ENCODE measurements around the gene SPSB1. TPM values are rescaled to one million over a fixed set of nuclear protein-coding genes. Genes with fewer than 3 reads are reported as not detected.

SPSB1 gene
- total and polyA plus RNA-seq, 2 experiments from 2014 or later, result 13.5 to 22.7 TPM

GRCh38 chr1:9376886-9377333 is 84.2 kb downstream of the SPSB1 start:
- H4K20me1 ChIP-seq (ENCODE audit: insufficient read depth), result no peaks in the 10 kb centered on the region
- 82 to 88% methylated on average over 14 to 17 of the region's 17 CpGs for WGBS, 2 experiments (ENCODE audit: low coverage in 1 of 2, low lambda C conversion rate in 2 of 2, missing lambda C conversion rate in 2 of 2)
- H2AFZ ChIP-seq, result no peak overlapping the region
- in situ Hi-C loops (cut with MboI), result no loop called here
- H3K4me1 ChIP-seq (ENCODE audit: insufficient read depth), result no peaks in the 10 kb centered on the region
- H3K4me2 ChIP-seq (ENCODE audit: unreplicated experiment), result no peak overlapping the region
- H3K4me3 ChIP-seq, result no peak overlapping the region
- no peak overlapping the region for H3K27ac ChIP-seq
- no peaks in the 10 kb centered on the region for H3K27me3 ChIP-seq (replicated peaks; ENCODE audit: insufficient read depth)
- DNase-seq, result no peak
- H3K9ac ChIP-seq, result no peak overlapping the region
- no peaks in the 10 kb centered on the region for H3F3A ChIP-seq (ENCODE audit: insufficient read depth)
- H3K36me3 ChIP-seq (ENCODE audit: low read depth), result no peaks in the 10 kb centered on the region
- H3K9me3 ChIP-seq (ENCODE audit: low read depth), result no peaks in the 10 kb centered on the region
- no peaks in the 10 kb centered on the region for H3K9me2 ChIP-seq (ENCODE audit: insufficient read depth)
- TF ChIP-seq EZH2 (IDR thresholded peaks at IDR 0.05; ENCODE audit: insufficient read depth, poor library complexity, severe bottlenecking) (no peak), EZH2phosphoT487 (IDR thresholded peaks at IDR 0.05; ENCODE audit: insufficient read depth, low read depth) (no peak)
- no peaks in the 10 kb centered on the region for H3K79me2 ChIP-seq (ENCODE audit: insufficient read depth)

- TF ChIP-seq EZH2phosphoT487 (IDR thresholded peaks at IDR 0.05; ENCODE audit: insufficient read depth, low read depth) (no peak), EZH2 (IDR thresholded peaks at IDR 0.05; ENCODE audit: insufficient read depth, poor library complexity, severe bottlenecking) (no peak)
- Histone ChIP-seq H3K4me2 (ENCODE audit: unreplicated experiment) (no peak overlapping the region), H3K9me3 (ENCODE audit: low read depth) (no peaks in the 10 kb centered on the region), H3K4me3 (no peak overlapping the region), H4K20me1 (ENCODE audit: insufficient read depth) (no peaks in the 10 kb centered on the region), H3F3A (ENCODE audit: insufficient read depth) (no peaks in the 10 kb centered on the region), H3K9ac (no peak overlapping the region), H3K4me1 (ENCODE audit: insufficient read depth) (no peaks in the 10 kb centered on the region), H3K79me2 (ENCODE audit: insufficient read depth) (no peaks in the 10 kb centered on the region), H3K27me3 (replicated peaks; ENCODE audit: insufficient read depth) (no peaks in the 10 kb centered on the region), H3K9me2 (ENCODE audit: insufficient read depth) (no peaks in the 10 kb centered on the region), H3K36me3 (ENCODE audit: low read depth) (no peaks in the 10 kb centered on the region), H2AFZ (no peak overlapping the region), H3K27ac (no peak overlapping the region)
- in situ Hi-C loops (cut with MboI), result no loop called here
- no peak for DNase-seq
- WGBS, 2 experiments (ENCODE audit: low coverage in 1 of 2, low lambda C conversion rate in 2 of 2, missing lambda C conversion rate in 2 of 2), result 89 to 98% methylated on average over 4 of the region's 4 CpGs
Observed at GRCh38 chr1:9378801-9379200, 86.1 kb downstream of the SPSB1 start.

GRCh38 chr1:9380711-9381110 is 88.0 kb downstream of the SPSB1 start:
- no peak overlapping the region for H3K27ac ChIP-seq
- no peak for DNase-seq
- H3K4me2 ChIP-seq (ENCODE audit: unreplicated experiment), result no peak overlapping the region
- H3F3A ChIP-seq (ENCODE audit: insufficient read depth), result no peaks in the 10 kb centered on the region
- 78 to 82% methylated on average over 6 of the region's 6 CpGs for WGBS, 2 experiments (ENCODE audit: low coverage in 1 of 2, low lambda C conversion rate in 2 of 2, missing lambda C conversion rate in 2 of 2)
- no peak overlapping the region for H3K9ac ChIP-seq
- no peaks in the 10 kb centered on the region for H3K36me3 ChIP-seq (ENCODE audit: low read depth)
- no peaks in the 10 kb centered on the region for H3K79me2 ChIP-seq (ENCODE audit: insufficient read depth)
- H3K9me2 ChIP-seq (ENCODE audit: insufficient read depth), result no peaks in the 10 kb centered on the region
- no peak for TF ChIP-seq EZH2phosphoT487 (IDR thresholded peaks at IDR 0.05; ENCODE audit: insufficient read depth, low read depth)
- TF ChIP-seq EZH2 (IDR thresholded peaks at IDR 0.05; ENCODE audit: insufficient read depth, poor library complexity, severe bottlenecking), result no peak
- in situ Hi-C loops (cut with MboI), result no loop called here
- no peaks in the 10 kb centered on the region for H3K4me1 ChIP-seq (ENCODE audit: insufficient read depth)
- no peak overlapping the region for H2AFZ ChIP-seq
- H4K20me1 ChIP-seq (ENCODE audit: insufficient read depth), result no peaks in the 10 kb centered on the region
- no peaks in the 10 kb centered on the region for H3K27me3 ChIP-seq (replicated peaks; ENCODE audit: insufficient read depth)
- no peaks in the 10 kb centered on the region for H3K9me3 ChIP-seq (ENCODE audit: low read depth)
- H3K4me3 ChIP-seq, result no peak overlapping the region

- WGBS, 2 experiments (ENCODE audit: low coverage in 1 of 2, low lambda C conversion rate in 2 of 2, missing lambda C conversion rate in 2 of 2), result 87 to 88% methylated on average over 15 to 20 of the region's 20 CpGs
Observed at GRCh38 chr1:9382643-9383491, 90.2 kb downstream of the SPSB1 start.

More at GRCh38 chr1:9382643-9383491, 90.2 kb downstream of the SPSB1 start:
- Histone ChIP-seq H3K79me2 (ENCODE audit: insufficient read depth) (no peaks in the 10 kb centered on the region), H3K36me3 (ENCODE audit: low read depth) (no peaks in the 10 kb centered on the region), H3F3A (ENCODE audit: insufficient read depth) (no peaks in the 10 kb centered on the region), H3K9me2 (ENCODE audit: insufficient read depth) (no peaks in the 10 kb centered on the region), H3K4me1 (ENCODE audit: insufficient read depth) (no peaks in the 10 kb centered on the region), H3K4me3 (no peak overlapping the region), H3K27ac (no peak overlapping the region), H2AFZ (no peak overlapping the region), H3K9me3 (ENCODE audit: low read depth) (no peaks in the 10 kb centered on the region), H3K4me2 (ENCODE audit: unreplicated experiment) (no peak overlapping the region), H4K20me1 (ENCODE audit: insufficient read depth) (no peaks in the 10 kb centered on the region), H3K9ac (no peak overlapping the region), H3K27me3 (replicated peaks; ENCODE audit: insufficient read depth) (no peaks in the 10 kb centered on the region)
- no peak for DNase-seq
- TF ChIP-seq EZH2 (IDR thresholded peaks at IDR 0.05; ENCODE audit: insufficient read depth, poor library complexity, severe bottlenecking), result no peak
- no peak for TF ChIP-seq EZH2phosphoT487 (IDR thresholded peaks at IDR 0.05; ENCODE audit: insufficient read depth, low read depth)
- in situ Hi-C loops (cut with MboI), result no loop called here
